Neuronal stem cell (in vitro differentiated cells): Measurements from ENCODE around the gene MRPS35. TPM values are rescaled to one million over a fixed set of nuclear protein-coding genes. Genes with fewer than 3 reads are reported as not detected.

ENCODE experiments used
- DNase-seq: peaks from one replicate; pipeline ENCODE4 v3.0.0-alpha.2; 2013; ENCODE audit warnings: low spot score
- H2AFZ ChIP-seq: one replicate; pipeline ENCODE4 v1.6.1; 2013; ENCODE audit warnings: mild to moderate bottlenecking, low read length, inconsistent platforms
- H2AK5ac ChIP-seq: 2 replicates; pipeline ENCODE4 v1.6.1; 2013; ENCODE audit warnings: low read depth, mild to moderate bottlenecking, inconsistent platforms, low read length, moderate library complexity, mixed read lengths
- H2BK120ac ChIP-seq: 2 replicates; pipeline ENCODE4 v1.6.1; 2013; ENCODE audit warnings: low read depth, mild to moderate bottlenecking, inconsistent platforms, low read length, moderate library complexity, mixed read lengths
- H2BK12ac ChIP-seq: one replicate; pipeline ENCODE4 v1.6.1; 2013; ENCODE audit warnings: low read length, inconsistent platforms
- H2BK15ac ChIP-seq: 2 replicates; pipeline ENCODE4 v1.6.1; 2013; ENCODE audit warnings: mild to moderate bottlenecking, low read length, inconsistent platforms, mixed read lengths
- H2BK5ac ChIP-seq: one replicate; pipeline ENCODE4 v1.6.1; 2013; ENCODE audit warnings: inconsistent platforms, mild to moderate bottlenecking, low read length, moderate library complexity
- H3K14ac ChIP-seq: one replicate; pipeline ENCODE4 v1.6.1; 2013; ENCODE audit warnings: low read length, inconsistent platforms
- H3K18ac ChIP-seq: 2 replicates; pipeline ENCODE4 v1.6.1; 2013; ENCODE audit warnings: low read length, inconsistent platforms
- H3K23ac ChIP-seq: 2 replicates; pipeline ENCODE4 v1.6.1; 2013; ENCODE audit warnings: low read depth, mild to moderate bottlenecking, mixed read lengths, low read length, inconsistent platforms; ENCODE audit not compliant: poor library complexity
- H3K27ac ChIP-seq: replicated peaks from 3 replicates; pipeline ENCODE4 v1.5.1; 2013; ENCODE audit warnings: low read length, inconsistent platforms
- H3K27me3 ChIP-seq, 3 experiments: 2 replicates each; pipeline ENCODE4 v1.6.1; 2013; ENCODE audit warnings: low read length in 3 of 3, mild to moderate bottlenecking in 2 of 3, inconsistent platforms in 1 of 3, low read depth in 1 of 3, mixed read lengths in 1 of 3, moderate library complexity in 1 of 3; ENCODE audit not compliant: control insufficient read depth in 3 of 3, insufficient read depth in 3 of 3
- H3K36me3 ChIP-seq, 2 donors: replicated peaks in 1 of 2; 2 replicates each; pipeline ENCODE4 v1.6.1; 2013; ENCODE audit warnings: low read length in 2 of 2; ENCODE audit not compliant: control insufficient read depth in 2 of 2, insufficient read depth in 2 of 2
- H3K4ac ChIP-seq: 2 replicates; pipeline ENCODE4 v1.6.1; 2013; ENCODE audit warnings: inconsistent platforms, mild to moderate bottlenecking, low read length, moderate library complexity
- H3K4me1 ChIP-seq, 2 donors: 1 replicate in 1 of 2; 2 replicates in 1 of 2; pipeline ENCODE4 v1.6.1; 2013; ENCODE audit warnings: low read length in 2 of 2, low read depth in 1 of 2; ENCODE audit not compliant: control insufficient read depth in 2 of 2, insufficient read depth in 1 of 2
- H3K4me2 ChIP-seq: one replicate; pipeline ENCODE4 v1.6.1; 2013; ENCODE audit warnings: mild to moderate bottlenecking, low read length, inconsistent platforms; ENCODE audit not compliant: insufficient read depth, poor library complexity, severe bottlenecking
- H3K4me3 ChIP-seq, 2 donors: 2 replicates each; pipeline ENCODE4 v1.5.1; 2013; ENCODE audit warnings: low read length in 2 of 2, mild to moderate bottlenecking in 2 of 2, inconsistent platforms in 1 of 2, moderate library complexity in 1 of 2
- H3K79me1 ChIP-seq: one replicate; pipeline ENCODE4 v1.6.1; 2013; ENCODE audit warnings: low read depth, mild to moderate bottlenecking, inconsistent platforms, low read length, moderate library complexity
- H3K9ac ChIP-seq: one replicate; pipeline ENCODE4 v1.6.1; 2013; ENCODE audit warnings: mild to moderate bottlenecking, low read depth, low read length, inconsistent platforms; ENCODE audit not compliant: poor library complexity
- H3K9me3 ChIP-seq, 2 donors: replicated peaks in 1 of 2; 2 replicates each; pipeline versions ENCODE3 to v1.6.1; 2013; ENCODE audit warnings: low read length in 2 of 2, mild to moderate bottlenecking in 2 of 2, inconsistent platforms in 1 of 2, low read depth in 1 of 2, mixed read lengths in 1 of 2, moderate library complexity in 1 of 2; ENCODE audit not compliant: control insufficient read depth in 2 of 2, insufficient read depth in 1 of 2
- H4K8ac ChIP-seq: one replicate; pipeline ENCODE4 v1.6.1; 2013; ENCODE audit warnings: low read depth, mild to moderate bottlenecking, inconsistent platforms, low read length, moderate library complexity
- H4K91ac ChIP-seq: one replicate; pipeline ENCODE4 v1.6.1; 2013; ENCODE audit warnings: low read length, low read depth, mild to moderate bottlenecking, inconsistent platforms; ENCODE audit not compliant: poor library complexity
- WGBS, 2 donors: extraction: QIAGEN DNeasy Blood & Tissue Kit; methylation state at CpG; one replicate each; pipeline ENCODE4 v1.1.7; 2013; ENCODE audit warnings: missing lambda C conversion rate in 2 of 2, mixed read lengths in 1 of 2; ENCODE audit not compliant: insufficient read length in 2 of 2, insufficient replicate concordance in 1 of 2; ENCODE audit errors: extremely low coverage in 2 of 2; 5-methylcytosine and 5-hydroxymethylcytosine counted together
- small RNA-seq: library from polyadenylated mRNA; stranded (forward); fragments of <200 nt; extraction: miRNeasy Mini kit (QIAGEN cat#:217004); gene quantifications from one replicate; pipeline ENCODE3, GENCODE V24; 2013; ENCODE audit not compliant: insufficient read depth

MRPS35 gene

DNA sequence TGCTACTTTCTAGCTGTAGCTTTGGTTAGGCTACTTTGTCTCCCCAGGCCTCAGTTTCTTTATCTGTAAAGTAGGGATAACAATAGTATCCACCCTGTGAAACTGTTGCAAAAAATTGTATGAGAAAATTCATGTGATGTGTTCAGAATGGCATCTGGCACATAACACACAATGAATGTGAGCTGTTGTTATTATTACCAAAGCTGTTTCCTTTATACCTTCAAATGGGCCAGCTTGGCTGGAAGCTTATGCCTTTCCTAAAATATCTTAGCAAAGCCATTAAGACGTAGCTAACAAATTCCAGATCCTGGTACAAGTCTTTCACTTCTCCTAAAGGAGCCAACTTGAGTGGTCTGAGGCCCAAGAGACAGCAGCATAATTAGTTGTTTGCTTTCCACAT is 94.6 kb downstream of the MRPS35 start:
- Histone ChIP-seq H3K9ac (no peak overlapping the region), H2AFZ (no peak overlapping the region), H3K79me1 (no peaks in the 10 kb centered on the region), H3K14ac (no peak overlapping the region), H2AK5ac (no peak overlapping the region), H3K27me3 (no peaks in the 10 kb centered on the region), H3K4me2 (no peak overlapping the region), H3K36me3 (peaks cover 0 to 13% of the 10 kb centered on the region in 2 donors), H2BK5ac (no peak overlapping the region), H3K9me3 (no peaks in the 10 kb centered on the region), H2BK120ac (no peak overlapping the region), H3K4me1 (no peaks in the 10 kb centered on the region), H4K91ac (no peak overlapping the region), H4K8ac (no peak overlapping the region), H3K4ac (no peak overlapping the region), H3K4me3 (no peak overlapping the region), H3K18ac (no peak overlapping the region), H2BK15ac (no peak overlapping the region), H3K23ac (no peak overlapping the region), H2BK12ac (no peak overlapping the region), H3K27ac (no peak overlapping the region)
- DNase-seq, result no peak
- no CpG with 5 or more reads among the region's 1 CpG for WGBS, 2 donors

Small RNA genes lying within 50 kb of the gene (small RNA-seq; reads per million reads assigned to genes)
- not detected for gene RF00019
